AG09309 (cell line): ENCODE data around the gene F3.

Source experiments
- DNase-seq: peaks from one replicate; pipeline ENCODE4 v3.0.0-alpha.2; 2010; ENCODE audit warnings: low read depth
- H3K4me3 ChIP-seq: 2 replicates; pipeline ENCODE4 v1.5.1; 2011; ENCODE audit warnings: mild to moderate bottlenecking, low read depth, low read length, moderate library complexity; ENCODE audit not compliant: control insufficient read depth
- CTCF ChIP-seq: IDR thresholded peaks from 2 replicates; pipeline ENCODE4 v1.5.1; 2011; ENCODE audit warnings: mild to moderate bottlenecking, low read depth, low read length, inconsistent platforms; ENCODE audit not compliant: insufficient read depth, control insufficient read depth; ENCODE audit errors: missing control alignments

F3 gene

GRCh38 chr1:94542088-94542870 is 720 bp upstream of the F3 start:
- peak overlapping the region; percentile 49 for H3K4me3 ChIP-seq
- no peak for DNase-seq
- TF ChIP-seq CTCF: no peak

- DNase-seq: no peak
- peak overlapping the region; percentile 49 for H3K4me3 ChIP-seq
- TF ChIP-seq CTCF: no peak
Observed at GRCh38 chr1:94540440-94541245, 916 bp downstream of the F3 start.

- no peak for TF ChIP-seq CTCF
- no peak for DNase-seq
- H3K4me3 ChIP-seq: no peak overlapping the region
Observed at GRCh38 chr1:94539496-94539895, 2.1 kb downstream of the F3 start.

GRCh38 chr1:94538243-94538827 is 3.2 kb downstream of the F3 start:
- peak; percentile 3 for TF ChIP-seq CTCF
- H3K4me3 ChIP-seq: no peak overlapping the region
- DNase-seq: no peak

GRCh38 chr1:94537254-94537653 is 4.3 kb downstream of the F3 start:
- no peak for TF ChIP-seq CTCF
- DNase-seq: no peak
- no peak overlapping the region for H3K4me3 ChIP-seq

GRCh38 chr1:94535879-94536278 is 5.7 kb downstream of the F3 start:
- no peak for DNase-seq
- H3K4me3 ChIP-seq: no peak overlapping the region
- no peak for TF ChIP-seq CTCF
